ENCODE measurements around the gene MC1R.

DNA sequence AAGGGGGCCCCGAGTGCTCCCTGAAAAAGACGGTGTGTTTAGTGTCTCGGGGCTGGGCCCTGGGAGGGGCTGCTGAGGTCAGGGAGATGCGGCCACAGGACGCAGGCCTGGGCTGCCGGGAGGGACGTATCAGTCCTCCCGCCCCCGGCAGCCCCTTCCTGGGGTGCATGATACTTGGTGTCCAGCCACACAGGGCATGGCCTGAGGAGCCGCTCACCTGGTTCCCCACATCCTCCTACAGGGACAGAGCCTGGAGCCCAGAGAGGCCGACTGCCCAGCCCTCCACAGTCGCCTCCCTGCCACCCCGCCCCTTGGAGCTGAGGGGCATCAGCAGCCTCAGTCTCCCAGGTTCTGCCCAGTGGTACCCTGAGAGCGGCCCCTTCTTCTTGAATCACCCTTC lies 17.8 kb downstream of the MC1R start:
- TF ChIP-seq POLR2AphosphoS5 (IDR thresholded peaks at IDR 0.05; ENCODE audit: low read depth) (no peak), NANOG (IDR thresholded peaks at IDR 0.05; ENCODE audit: borderline replicate concordance) (no peak), CTCF (conservative IDR thresholded peaks at IDR 0.05; ENCODE audit: low read depth in 2 of 2) (no peak), EZH2phosphoT487 (IDR thresholded peaks at IDR 0.05; ENCODE audit: unreplicated experiment) (no peak)

Data from GM23338 (cell line).